ENCODE measurements around the gene WDFY2.
A peak's percentile ranks its signal among the peaks of the same experiment; 100 is the strongest.
"Not testable (repeated sequence)": the region's sequence is repeated elsewhere in the genome, so short reads cannot be mapped to it uniquely, and the experiment has no call there.

The WDFY2 gene

GRCh38 chr13:51629491-51630287 is 45.4 kb downstream of the WDFY2 start:
- H3K79me2 ChIP-seq (ENCODE audit: control insufficient read depth, insufficient read depth, low read length, unreplicated experiment): peaks cover 54% of the 10 kb centered on the region
- H3K4me1 ChIP-seq (ENCODE audit: control insufficient read depth, insufficient read depth, low read length, unreplicated experiment): peaks cover 35% of the 10 kb centered on the region
- peak overlapping the region; percentile 78 for H3K27ac ChIP-seq (ENCODE audit: low read depth, low read length)

DNA sequence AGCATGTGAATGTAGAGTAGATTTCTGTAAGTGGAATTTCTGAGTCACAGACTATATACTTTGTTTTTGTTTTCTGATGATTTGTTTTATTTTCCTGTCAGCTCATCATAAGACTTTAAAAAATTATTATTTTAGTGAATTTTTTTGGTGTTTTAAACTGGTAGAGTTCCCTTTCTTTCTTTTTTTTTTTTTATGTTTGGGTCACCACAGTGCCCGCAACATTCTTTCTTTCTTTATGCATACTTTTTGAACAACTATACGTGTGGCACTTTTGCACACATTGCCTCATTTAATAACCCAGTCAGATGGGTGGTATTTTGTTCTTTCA is 46.0 kb downstream of the WDFY2 start:
- Histone ChIP-seq H3K4me3 (ENCODE audit: low read depth, low read length) (no peak overlapping the region), H3K4me1 (ENCODE audit: control insufficient read depth, insufficient read depth, low read length, unreplicated experiment) (peaks cover 33% of the 10 kb centered on the region), H3K27me3 (ENCODE audit: insufficient read depth, low read length) (no peaks in the 10 kb centered on the region), H2AFZ (ENCODE audit: low read length, unreplicated experiment) (no peak overlapping the region), H3K79me2 (ENCODE audit: control insufficient read depth, insufficient read depth, low read length, unreplicated experiment) (peaks cover 51% of the 10 kb centered on the region), H3K36me3 (ENCODE audit: insufficient read depth, low read length) (no peaks in the 10 kb centered on the region), H3K27ac (ENCODE audit: low read depth, low read length) (peak overlapping the region; percentile 78)

More at GRCh38 chr13:51629491-51630287, 45.4 kb downstream of the WDFY2 start:
- Histone ChIP-seq H3K4me3 (ENCODE audit: low read depth, low read length) (peak overlapping the region; percentile 18; the same call in 1 of the 2 replicates), H2AFZ (ENCODE audit: low read length, unreplicated experiment) (no peak overlapping the region), H3K36me3 (ENCODE audit: insufficient read depth, low read length) (no peaks in the 10 kb centered on the region), H3K27me3 (ENCODE audit: insufficient read depth, low read length) (no peaks in the 10 kb centered on the region)

GRCh38 chr13:51632591-51633362 is 48.5 kb downstream of the WDFY2 start:
- Histone ChIP-seq H3K27me3 (ENCODE audit: insufficient read depth, low read length) (no peaks in the 10 kb centered on the region), H3K4me3 (ENCODE audit: low read depth, low read length) (peak overlapping the region; percentile 33), H2AFZ (ENCODE audit: low read length, unreplicated experiment) (no peak overlapping the region), H3K79me2 (ENCODE audit: control insufficient read depth, insufficient read depth, low read length, unreplicated experiment) (peaks cover 57% of the 10 kb centered on the region), H3K36me3 (ENCODE audit: insufficient read depth, low read length) (no peaks in the 10 kb centered on the region), H3K27ac (ENCODE audit: low read depth, low read length) (peak overlapping the region; percentile 78; the same call in 1 of the 2 replicates), H3K4me1 (ENCODE audit: control insufficient read depth, insufficient read depth, low read length, unreplicated experiment) (peaks cover 43% of the 10 kb centered on the region)

DNA sequence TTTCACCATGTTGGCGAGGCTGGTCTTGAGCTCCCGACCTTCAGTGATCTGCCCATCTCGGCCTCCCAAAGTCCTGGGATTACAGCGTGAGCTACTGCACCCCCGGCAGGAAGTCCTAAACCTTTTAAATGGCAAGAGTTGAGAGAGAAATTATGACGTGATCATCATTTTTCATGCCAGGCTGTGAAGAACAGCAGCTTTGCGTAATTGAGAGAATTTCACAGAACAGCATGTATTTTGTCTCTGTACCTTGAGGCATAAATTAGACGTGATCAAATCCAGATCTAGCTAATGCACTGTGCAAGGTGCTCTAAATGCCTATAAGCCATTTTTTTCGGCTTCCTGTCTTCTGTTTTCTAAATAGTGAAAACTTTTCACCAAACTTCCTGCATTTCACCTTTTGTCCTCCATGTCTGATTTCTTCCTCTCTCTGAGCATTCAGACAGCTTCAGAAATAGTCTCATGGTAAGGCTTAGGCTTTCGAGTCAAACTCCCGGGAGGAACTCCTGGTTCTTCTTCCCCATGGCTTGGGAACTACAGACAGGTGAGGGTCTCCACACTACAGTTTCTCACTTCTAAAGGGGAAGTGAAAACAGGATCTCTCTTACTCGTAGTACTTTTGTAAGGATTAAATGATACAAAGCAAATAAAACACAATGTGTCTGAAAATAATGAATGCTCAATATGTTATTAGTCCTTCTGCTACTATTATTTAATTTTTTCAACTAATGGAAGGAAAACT is 51.0 kb downstream of the WDFY2 start:
- Histone ChIP-seq H3K27ac (ENCODE audit: low read depth, low read length) (no peak overlapping the region), H3K27me3 (ENCODE audit: insufficient read depth, low read length) (no peaks in the 10 kb centered on the region), H2AFZ (ENCODE audit: low read length, unreplicated experiment) (no peak overlapping the region), H3K4me3 (ENCODE audit: low read depth, low read length) (no peak overlapping the region), H3K79me2 (ENCODE audit: control insufficient read depth, insufficient read depth, low read length, unreplicated experiment) (peaks cover 63% of the 10 kb centered on the region), H3K36me3 (ENCODE audit: insufficient read depth, low read length) (no peaks in the 10 kb centered on the region), H3K4me1 (ENCODE audit: control insufficient read depth, insufficient read depth, low read length, unreplicated experiment) (peaks cover 56% of the 10 kb centered on the region)

- Histone ChIP-seq H2AFZ (ENCODE audit: low read length, unreplicated experiment) (no peak overlapping the region), H3K4me1 (ENCODE audit: control insufficient read depth, insufficient read depth, low read length, unreplicated experiment) (peaks cover 47% of the 10 kb centered on the region), H3K79me2 (ENCODE audit: control insufficient read depth, insufficient read depth, low read length, unreplicated experiment) (peaks cover 66% of the 10 kb centered on the region), H3K36me3 (ENCODE audit: insufficient read depth, low read length) (no peaks in the 10 kb centered on the region), H3K4me3 (ENCODE audit: low read depth, low read length) (no peak overlapping the region), H3K27me3 (ENCODE audit: insufficient read depth, low read length) (no peaks in the 10 kb centered on the region), H3K27ac (ENCODE audit: low read depth, low read length) (no peak overlapping the region)
Observed at GRCh38 chr13:51636349-51636890, 52.2 kb downstream of the WDFY2 start.

GRCh38 chr13:51637852-51638215 is 53.6 kb downstream of the WDFY2 start:
- peaks cover 34% of the 10 kb centered on the region for H3K4me1 ChIP-seq (ENCODE audit: control insufficient read depth, insufficient read depth, low read length, unreplicated experiment)
- peaks cover 58% of the 10 kb centered on the region for H3K79me2 ChIP-seq (ENCODE audit: control insufficient read depth, insufficient read depth, low read length, unreplicated experiment)

DNA sequence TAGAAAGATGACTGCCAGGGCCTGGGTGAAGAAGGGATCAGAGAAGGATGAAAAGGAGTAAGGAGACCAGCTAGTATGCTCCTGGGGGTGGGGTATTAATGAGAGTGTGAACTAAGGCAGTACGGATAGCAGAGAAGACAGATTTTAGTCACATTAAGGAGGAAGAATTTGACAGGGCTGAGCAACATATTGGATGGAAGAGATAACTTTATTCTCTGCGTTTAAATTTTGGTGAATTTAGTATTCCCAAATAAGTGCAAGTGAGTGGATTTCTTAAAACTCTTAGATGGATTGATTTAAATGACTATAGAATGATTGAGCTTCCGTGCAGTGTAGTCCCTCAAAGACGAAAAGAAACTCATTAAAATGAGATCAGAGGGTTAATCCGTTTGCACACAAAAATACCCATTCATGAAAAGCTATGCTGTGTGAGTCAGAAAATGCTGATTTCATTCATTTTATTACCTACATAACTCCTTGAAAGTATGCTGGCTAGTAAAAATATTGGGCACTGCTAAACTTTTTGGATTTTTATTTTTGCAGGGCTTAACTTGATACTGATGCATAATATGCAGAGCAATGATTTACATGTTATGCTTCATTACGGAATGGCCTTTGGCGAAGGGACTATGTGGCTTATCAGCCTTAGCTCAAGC is 54.1 kb downstream of the WDFY2 start:
- Histone ChIP-seq H3K36me3 (ENCODE audit: insufficient read depth, low read length) (no peaks in the 10 kb centered on the region), H3K4me1 (ENCODE audit: control insufficient read depth, insufficient read depth, low read length, unreplicated experiment) (peaks cover 32% of the 10 kb centered on the region), H2AFZ (ENCODE audit: low read length, unreplicated experiment) (no peak overlapping the region), H3K4me3 (ENCODE audit: low read depth, low read length) (no peak overlapping the region), H3K27ac (ENCODE audit: low read depth, low read length) (no peak overlapping the region), H3K79me2 (ENCODE audit: control insufficient read depth, insufficient read depth, low read length, unreplicated experiment) (peaks cover 53% of the 10 kb centered on the region), H3K27me3 (ENCODE audit: insufficient read depth, low read length) (no peaks in the 10 kb centered on the region)

More at GRCh38 chr13:51637852-51638215, 53.6 kb downstream of the WDFY2 start:
- Histone ChIP-seq H2AFZ (ENCODE audit: low read length, unreplicated experiment) (no peak overlapping the region), H3K4me3 (ENCODE audit: low read depth, low read length) (no peak overlapping the region), H3K36me3 (ENCODE audit: insufficient read depth, low read length) (no peaks in the 10 kb centered on the region), H3K27me3 (ENCODE audit: insufficient read depth, low read length) (no peaks in the 10 kb centered on the region), H3K27ac (ENCODE audit: low read depth, low read length) (no peak overlapping the region)

DNA sequence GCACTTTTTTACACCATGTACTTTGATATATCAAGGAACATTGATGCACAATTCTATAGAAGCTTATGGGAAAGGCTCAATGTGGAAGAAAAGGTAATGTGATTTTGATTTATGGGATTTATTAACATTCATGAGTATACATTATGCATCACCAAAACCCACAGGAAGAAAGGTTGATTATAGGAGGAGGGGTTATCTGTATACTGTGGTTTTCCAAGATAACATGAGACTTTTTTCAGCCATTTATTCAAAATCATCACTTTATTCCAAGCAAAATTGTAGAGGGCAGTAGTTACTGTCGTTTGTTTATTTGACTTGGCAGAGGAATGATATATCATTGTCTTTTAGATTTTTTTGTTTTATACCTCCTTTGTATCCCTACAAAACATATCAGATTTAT is 54.9 kb downstream of the WDFY2 start:
- H3K4me1 ChIP-seq (ENCODE audit: control insufficient read depth, insufficient read depth, low read length, unreplicated experiment): peaks cover 38% of the 10 kb centered on the region
- no peak overlapping the region for H3K4me3 ChIP-seq (ENCODE audit: low read depth, low read length)
- H3K36me3 ChIP-seq (ENCODE audit: insufficient read depth, low read length): no peaks in the 10 kb centered on the region
- peaks cover 46% of the 10 kb centered on the region for H3K79me2 ChIP-seq (ENCODE audit: control insufficient read depth, insufficient read depth, low read length, unreplicated experiment)
- no peak overlapping the region for H2AFZ ChIP-seq (ENCODE audit: low read length, unreplicated experiment)
- no peaks in the 10 kb centered on the region for H3K27me3 ChIP-seq (ENCODE audit: insufficient read depth, low read length)
- no peak overlapping the region for H3K27ac ChIP-seq (ENCODE audit: low read depth, low read length)

DNA sequence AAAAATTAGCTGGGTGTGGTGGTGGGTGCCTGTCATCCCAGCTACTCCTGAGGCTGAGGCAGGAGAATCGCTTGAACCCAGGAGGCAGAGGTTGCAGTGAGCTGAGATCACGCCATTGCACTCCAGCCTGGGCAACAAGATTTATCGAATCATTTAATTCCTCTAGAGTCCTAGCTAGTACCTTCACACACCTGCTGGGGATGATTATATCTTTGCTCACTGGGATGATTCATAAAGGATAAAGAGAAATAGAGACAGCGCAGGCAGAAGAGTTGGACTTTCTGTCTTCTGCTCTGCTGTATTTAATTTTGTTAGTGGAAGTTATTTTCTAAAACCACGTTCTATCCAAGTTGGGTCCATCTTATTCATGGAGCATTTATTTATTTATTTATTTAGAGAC is 56.4 kb downstream of the WDFY2 start:
- not testable (repeated sequence) for H2AFZ ChIP-seq (ENCODE audit: low read length, unreplicated experiment); H3K4me3 ChIP-seq (ENCODE audit: low read depth, low read length); H3K27me3 ChIP-seq (ENCODE audit: insufficient read depth, low read length); H3K27ac ChIP-seq (ENCODE audit: low read depth, low read length); H3K36me3 ChIP-seq (ENCODE audit: insufficient read depth, low read length)
- peaks cover 46% of the 10 kb centered on the region for H3K79me2 ChIP-seq (ENCODE audit: control insufficient read depth, insufficient read depth, low read length, unreplicated experiment)
- peaks cover 53% of the 10 kb centered on the region for H3K4me1 ChIP-seq (ENCODE audit: control insufficient read depth, insufficient read depth, low read length, unreplicated experiment)
